SK-N-SH (cell line): ENCODE results near the gene C19orf47. TPM values are rescaled to one million over a fixed set of nuclear protein-coding genes. Genes with fewer than 3 reads are reported as not detected.

Experiments used
- CTCF ChIA-PET: fragments of 300-600, 350-600 bp; formaldehyde crosslinking; extraction: SDS; loops from one replicate; lab custom pipeline; 2021; lab: Yijun Ruan, JAX
- POLR2A ChIA-PET: fragments of 350-600 bp; sonication (Branson Sonifier 250); formaldehyde crosslinking; extraction: SDS; loops from one replicate; lab custom pipeline; 2020; ENCODE audit warnings: antibody characterized with exemption, inconsistent platforms; lab: Yijun Ruan, JAX
- DNase-seq: peaks from one replicate; pipeline ENCODE4 v3.0.0; 2012
- H2AFZ ChIP-seq: fragments of 200-600 bp; sonication (generic); 2 replicates; pipeline ENCODE4 v1.8.1; 2016; ENCODE audit warnings: antibody characterized with exemption, mild to moderate bottlenecking, low read depth
- H3F3A ChIP-seq: fragments of 200-600 bp; sonication (generic); replicated peaks from 2 replicates; pipeline ENCODE3; 2016; ENCODE audit warnings: antibody characterized with exemption, mild to moderate bottlenecking; ENCODE audit not compliant: insufficient read depth
- H3K27ac ChIP-seq, 2 experiments: fragments of 200-500 bp in 1 of 2; fragments of 200-600 bp in 1 of 2; sonication (Bioruptor generic) in 1 of 2; sonication (generic), shearing (Covaris generic) in 1 of 2; 2 replicates each; pipeline versions ENCODE4 v1.5.1 to v1.6.1; 2014 to 2016; ENCODE audit warnings: low read depth in 2 of 2, inconsistent platforms in 1 of 2, low read length in 1 of 2, mild to moderate bottlenecking in 1 of 2, mixed read lengths in 1 of 2
- H3K27me3 ChIP-seq: fragments of 200-600 bp; sonication (generic), shearing (Covaris generic); 2 replicates; pipeline ENCODE4 v1.6.1; 2016; ENCODE audit warnings: mixed run types; ENCODE audit not compliant: insufficient read depth
- H3K36me3 ChIP-seq, 2 experiments: fragments of 200-500 bp in 1 of 2; fragments of 200-600 bp in 1 of 2; sonication (Bioruptor generic) in 1 of 2; sonication (generic) in 1 of 2; replicated peaks in 1 of 2; 2 replicates each; pipeline versions ENCODE3 to v1.5.1; 2014 to 2016; ENCODE audit warnings: low read length in 1 of 2, mild to moderate bottlenecking in 1 of 2; ENCODE audit not compliant: insufficient read depth in 2 of 2, control insufficient read depth in 1 of 2
- H3K4me1 ChIP-seq, 2 experiments: fragments of 200-500 bp in 1 of 2; fragments of 200-600 bp in 1 of 2; sonication (Bioruptor generic) in 1 of 2; sonication (generic), shearing (Covaris generic) in 1 of 2; 2 replicates each; pipeline versions ENCODE4 v1.5.1 to v1.6.1; 2014 to 2016; ENCODE audit warnings: low read depth in 1 of 2, low read length in 1 of 2, mixed run types in 1 of 2; ENCODE audit not compliant: insufficient read depth in 2 of 2, control insufficient read depth in 1 of 2
- H3K4me2 ChIP-seq: fragments of 200-600 bp; sonication (generic), shearing (Covaris generic); 2 replicates; pipeline ENCODE4 v1.6.1; 2017; ENCODE audit warnings: mixed run types
- H3K4me3 ChIP-seq, 2 experiments: fragments of 200-500 bp in 1 of 2; fragments of 200-600 bp in 1 of 2; sonication (Bioruptor generic) in 1 of 2; sonication (generic), shearing (Covaris generic) in 1 of 2; 2 replicates each; pipeline versions ENCODE4 v1.5.1 to v1.8.1; 2014 to 2016; ENCODE audit warnings: low read depth in 2 of 2, inconsistent platforms in 1 of 2, low read length in 1 of 2, mild to moderate bottlenecking in 1 of 2, mixed read lengths in 1 of 2, moderate library complexity in 1 of 2
- H3K79me2 ChIP-seq: fragments of 200-600 bp; sonication (generic); 2 replicates; pipeline ENCODE4 v1.8.1; 2017; ENCODE audit warnings: mild to moderate bottlenecking; ENCODE audit not compliant: insufficient read depth
- H3K9ac ChIP-seq: fragments of 200-600 bp; sonication (generic); 2 replicates; pipeline ENCODE4 v1.6.1; 2017; ENCODE audit warnings: mixed run types
- H3K9me2 ChIP-seq: fragments of 200-600 bp; sonication (generic); 2 replicates; pipeline ENCODE4 v1.6.1; 2017; ENCODE audit warnings: mixed run types
- H3K9me3 ChIP-seq: fragments of 200-600 bp; sonication (generic); 2 replicates; pipeline ENCODE4 v1.6.1; 2017; ENCODE audit warnings: mixed run types, mild to moderate bottlenecking, moderate library complexity
- H4K20me1 ChIP-seq: fragments of 200-600 bp; sonication (generic); 2 replicates; pipeline ENCODE4 v1.6.1; 2017; ENCODE audit warnings: mild to moderate bottlenecking, mixed run types; ENCODE audit not compliant: insufficient read depth
- ELF1 ChIP-seq: IDR thresholded peaks from 2 replicates; pipeline ENCODE4 v1.4.0; 2012
- EZH2phosphoT487 ChIP-seq: fragments of 200-600 bp; sonication (generic); IDR thresholded peaks from 2 replicates; pipeline ENCODE4 v1.6.1; 2017; ENCODE audit warnings: low read depth, mixed run types, mild to moderate bottlenecking, antibody characterized with exemption, moderate library complexity, borderline replicate concordance
- FOSL2 ChIP-seq: IDR thresholded peaks from 2 replicates; pipeline ENCODE4 v1.4.0; 2012; ENCODE audit warnings: low read depth, mild to moderate bottlenecking, moderate library complexity, borderline replicate concordance
- FOXJ3 ChIP-seq: sonication (generic); formaldehyde crosslinking; IDR thresholded peaks from 2 replicates; pipeline ENCODE4 v1.5.1; 2020; ENCODE audit warnings: mild to moderate bottlenecking, missing genetic modification reagents
- FOXM1 ChIP-seq: IDR thresholded peaks from 2 replicates; pipeline ENCODE4 v1.4.0; 2012; ENCODE audit warnings: low read depth, mild to moderate bottlenecking
- JUND ChIP-seq: IDR thresholded peaks from 2 replicates; pipeline ENCODE4 v1.4.0; 2012
- NRF1 ChIP-seq: IDR thresholded peaks from 2 replicates; pipeline ENCODE4 v1.6.1; 2012; ENCODE audit warnings: low read depth, mild to moderate bottlenecking, low read length
- POLR2AphosphoS5 ChIP-seq: IDR thresholded peaks from 2 replicates; pipeline ENCODE4 v1.6.1; 2012; ENCODE audit warnings: low read depth, low read length
- RAD21 ChIP-seq: IDR thresholded peaks from 2 replicates; pipeline ENCODE4 v1.6.1; 2012; ENCODE audit warnings: mild to moderate bottlenecking, low read length
- RXRA ChIP-seq: IDR thresholded peaks from 2 replicates; pipeline ENCODE4 v1.4.0; 2012; ENCODE audit warnings: low read depth, mild to moderate bottlenecking, borderline replicate concordance
- SIN3A ChIP-seq: IDR thresholded peaks from 2 replicates; pipeline ENCODE4 v1.6.1; 2012; ENCODE audit warnings: low read depth, mild to moderate bottlenecking, low read length, moderate library complexity, borderline replicate concordance
- TAF1 ChIP-seq: IDR thresholded peaks from 2 replicates; pipeline ENCODE4 v1.6.1; 2012; ENCODE audit warnings: low read depth, mild to moderate bottlenecking, low read length, moderate library complexity, borderline replicate concordance
- TCF12 ChIP-seq: IDR thresholded peaks from 2 replicates; pipeline ENCODE4 v1.4.0; 2012
- TEAD4 ChIP-seq: IDR thresholded peaks from 2 replicates; pipeline ENCODE4 v1.4.0; 2012; ENCODE audit warnings: mild to moderate bottlenecking, borderline replicate concordance; ENCODE audit not compliant: insufficient read depth
- YY1 ChIP-seq: IDR thresholded peaks from 2 replicates; pipeline ENCODE4 v1.4.0; 2012; ENCODE audit warnings: low read depth, mild to moderate bottlenecking
- WGBS: methylation state at CpG from one replicate; pipeline ENCODE4 v1.1.6; 2017; ENCODE audit warnings: low lambda C conversion rate; 5-methylcytosine and 5-hydroxymethylcytosine counted together
- polyA plus RNA-seq, 3 experiments: library from polyadenylated mRNA; depleted of rRNA; stranded (reverse); fragments of >200 nt; gene quantifications; 2 replicates each; pipeline ENCODE4 v1.2.3, GENCODE V29; 2012
- TF ChIP-seq, protein P1 (sequence below): fragments of 150-350 bp; IDR thresholded peaks from 2 replicates; pipeline ENCODE4 v1.6.1; 2017; ENCODE audit warnings: antibody characterized with exemption, low read length, low read depth, borderline replicate concordance
- TF ChIP-seq, protein P2 (sequence below): IDR thresholded peaks from 2 replicates; pipeline ENCODE4 v1.4.0; 2012; ENCODE audit warnings: low read depth, borderline replicate concordance
- TF ChIP-seq, protein P3 (sequence below): fragments of 150-350 bp; IDR thresholded peaks from 2 replicates; pipeline ENCODE4 v1.6.1; 2016; ENCODE audit warnings: mild to moderate bottlenecking, low read depth, low read length
- TF ChIP-seq, protein P4 (sequence below): IDR thresholded peaks from 2 replicates; pipeline ENCODE4 v1.4.0; 2012; ENCODE audit warnings: low read depth, borderline replicate concordance

Gene C19orf47
- polyA plus RNA-seq, 1 of the 3 experiments (the other 2 are of a cell fraction) = 17.2 TPM

DNA sequence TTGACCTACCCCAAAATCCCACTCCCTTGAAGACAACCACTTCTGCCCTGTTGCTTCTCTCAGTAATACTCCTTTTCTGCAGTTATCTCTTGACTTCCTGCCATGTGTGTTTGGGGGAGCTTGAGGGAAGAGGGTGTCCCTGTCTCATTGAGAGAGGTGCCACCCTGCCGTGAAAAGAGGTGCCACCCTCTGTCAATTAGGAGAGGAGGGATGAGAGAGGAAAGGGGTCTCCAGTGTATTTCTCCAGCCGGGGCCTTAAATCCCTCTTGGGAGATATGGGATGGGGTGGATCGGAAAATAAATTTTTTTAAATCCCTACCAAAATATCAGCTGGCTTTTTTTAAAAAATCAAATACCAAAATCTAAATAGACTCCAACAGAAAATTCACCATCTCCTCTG is 16.8 kb upstream of the C19orf47 start:
- TF ChIP-seq, protein P1, sequence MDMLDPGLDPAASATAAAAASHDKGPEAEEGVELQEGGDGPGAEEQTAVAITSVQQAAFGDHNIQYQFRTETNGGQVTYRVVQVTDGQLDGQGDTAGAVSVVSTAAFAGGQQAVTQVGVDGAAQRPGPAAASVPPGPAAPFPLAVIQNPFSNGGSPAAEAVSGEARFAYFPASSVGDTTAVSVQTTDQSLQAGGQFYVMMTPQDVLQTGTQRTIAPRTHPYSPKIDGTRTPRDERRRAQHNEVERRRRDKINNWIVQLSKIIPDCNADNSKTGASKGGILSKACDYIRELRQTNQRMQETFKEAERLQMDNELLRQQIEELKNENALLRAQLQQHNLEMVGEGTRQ = no peak
- TF ChIP-seq SIN3A = no peak
- TF ChIP-seq TCF12 = no peak
- TF ChIP-seq, protein P2, sequence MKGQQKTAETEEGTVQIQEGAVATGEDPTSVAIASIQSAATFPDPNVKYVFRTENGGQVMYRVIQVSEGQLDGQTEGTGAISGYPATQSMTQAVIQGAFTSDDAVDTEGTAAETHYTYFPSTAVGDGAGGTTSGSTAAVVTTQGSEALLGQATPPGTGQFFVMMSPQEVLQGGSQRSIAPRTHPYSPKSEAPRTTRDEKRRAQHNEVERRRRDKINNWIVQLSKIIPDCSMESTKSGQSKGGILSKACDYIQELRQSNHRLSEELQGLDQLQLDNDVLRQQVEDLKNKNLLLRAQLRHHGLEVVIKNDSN = no peak
- TF ChIP-seq TEAD4 = no peak
- no peak for TF ChIP-seq POLR2AphosphoS5
- no peak for TF ChIP-seq NRF1
- TF ChIP-seq, protein P3, sequence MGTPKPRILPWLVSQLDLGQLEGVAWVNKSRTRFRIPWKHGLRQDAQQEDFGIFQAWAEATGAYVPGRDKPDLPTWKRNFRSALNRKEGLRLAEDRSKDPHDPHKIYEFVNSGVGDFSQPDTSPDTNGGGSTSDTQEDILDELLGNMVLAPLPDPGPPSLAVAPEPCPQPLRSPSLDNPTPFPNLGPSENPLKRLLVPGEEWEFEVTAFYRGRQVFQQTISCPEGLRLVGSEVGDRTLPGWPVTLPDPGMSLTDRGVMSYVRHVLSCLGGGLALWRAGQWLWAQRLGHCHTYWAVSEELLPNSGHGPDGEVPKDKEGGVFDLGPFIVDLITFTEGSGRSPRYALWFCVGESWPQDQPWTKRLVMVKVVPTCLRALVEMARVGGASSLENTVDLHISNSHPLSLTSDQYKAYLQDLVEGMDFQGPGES = no peak
- TF ChIP-seq YY1 = no peak
- no peak for TF ChIP-seq FOXJ3 (CRISPR knock-in tag)
- no peak for TF ChIP-seq RXRA
- TF ChIP-seq ELF1 = no peak
- TF ChIP-seq, protein P4, sequence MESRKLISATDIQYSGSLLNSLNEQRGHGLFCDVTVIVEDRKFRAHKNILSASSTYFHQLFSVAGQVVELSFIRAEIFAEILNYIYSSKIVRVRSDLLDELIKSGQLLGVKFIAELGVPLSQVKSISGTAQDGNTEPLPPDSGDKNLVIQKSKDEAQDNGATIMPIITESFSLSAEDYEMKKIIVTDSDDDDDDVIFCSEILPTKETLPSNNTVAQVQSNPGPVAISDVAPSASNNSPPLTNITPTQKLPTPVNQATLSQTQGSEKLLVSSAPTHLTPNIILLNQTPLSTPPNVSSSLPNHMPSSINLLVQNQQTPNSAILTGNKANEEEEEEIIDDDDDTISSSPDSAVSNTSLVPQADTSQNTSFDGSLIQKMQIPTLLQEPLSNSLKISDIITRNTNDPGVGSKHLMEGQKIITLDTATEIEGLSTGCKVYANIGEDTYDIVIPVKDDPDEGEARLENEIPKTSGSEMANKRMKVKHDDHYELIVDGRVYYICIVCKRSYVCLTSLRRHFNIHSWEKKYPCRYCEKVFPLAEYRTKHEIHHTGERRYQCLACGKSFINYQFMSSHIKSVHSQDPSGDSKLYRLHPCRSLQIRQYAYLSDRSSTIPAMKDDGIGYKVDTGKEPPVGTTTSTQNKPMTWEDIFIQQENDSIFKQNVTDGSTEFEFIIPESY = no peak
- no peak for TF ChIP-seq RAD21
- no peak for TF ChIP-seq FOSL2
- no peak for TF ChIP-seq FOXM1
- TF ChIP-seq JUND = no peak
- TF ChIP-seq EZH2phosphoT487 = no peak
- TF ChIP-seq TAF1 = no peak
- H3K9ac ChIP-seq = peak overlapping the region; percentile 65
- H2AFZ ChIP-seq = peak overlapping the region; percentile 95
- peak overlapping the region; percentile 88 for H3K4me2 ChIP-seq
- no peaks in the 10 kb centered on the region for H4K20me1 ChIP-seq
- H3K27ac ChIP-seq = peak overlapping the region in 1 of 2 experiments; percentile 70; a peak in 1 of 4 replicates
- CTCF ChIA-PET = interaction anchor here (1.7 to 2.3 kb wide), 3 partner anchors 39 to 60 kb away, joined by 4 to 12 read pairs (median 6); no protein-coding TSS in a partner anchor
- H3K79me2 ChIP-seq = peaks cover 9% of the 10 kb centered on the region; the same call in 1 of the 2 replicates
- 74% methylated on average over 3 of the region's 3 CpGs for WGBS
- POLR2A ChIA-PET = interaction anchor here (0.6 to 2.3 kb wide), 3 partner anchors 39 to 61 kb away, joined by 3 to 10 read pairs (median 6); partner anchors contain the start of gene SERTAD1
- H3K9me3 ChIP-seq = no peaks in the 10 kb centered on the region
- no peaks in the 10 kb centered on the region for H3K27me3 ChIP-seq
- peaks cover 7% of the 10 kb centered on the region for H3F3A ChIP-seq
- DNase-seq = peak; percentile 26
- peaks cover 6 to 14% of the 10 kb centered on the region in 2 experiments for H3K36me3 ChIP-seq
- peaks cover 0 to 14% of the 10 kb centered on the region in 2 experiments; a peak in 2 of 4 replicates for H3K4me1 ChIP-seq
- H3K4me3 ChIP-seq = peak overlapping the region; percentile 49 to 66; a peak in 2 of 4 replicates
- no peaks in the 10 kb centered on the region for H3K9me2 ChIP-seq
